ENCODE data around the gene MTIF3.

Gene MTIF3

GRCh38 chr13:27449936-27450828 lies at the start of gene MTIF3:
Gene MTIF3, minus strand, starts transcription at chr13:27450564. Its CDS starts 10,116 bp downstream, at chr13:27440448.
- peak within 1 kb of the TSS; percentile 88 for H2AFZ ChIP-seq (ENCODE audit: low read length, unreplicated experiment)
- peaks cover 25% of the 10 kb centered on the region for H3K79me2 ChIP-seq (ENCODE audit: control insufficient read depth, insufficient read depth, low read length, unreplicated experiment)
- H3K27ac ChIP-seq (ENCODE audit: low read depth, low read length): peak within 1 kb of the TSS; percentile 77
- H3K4me1 ChIP-seq (ENCODE audit: control insufficient read depth, insufficient read depth, low read length, unreplicated experiment): peaks cover 17% of the 10 kb centered on the region
- peak within 1 kb of the TSS; percentile 87 for H3K4me3 ChIP-seq (ENCODE audit: low read depth, low read length)
- no peaks in the 10 kb centered on the region for H3K36me3 ChIP-seq (ENCODE audit: insufficient read depth, low read length)
- no peaks in the 10 kb centered on the region for H3K27me3 ChIP-seq (ENCODE audit: insufficient read depth, low read length)

- no peaks in the 10 kb centered on the region for H3K79me2 ChIP-seq (ENCODE audit: control insufficient read depth, insufficient read depth, low read length, unreplicated experiment)
- H2AFZ ChIP-seq (ENCODE audit: low read length, unreplicated experiment): no peak overlapping the region
- no peak overlapping the region for H3K27ac ChIP-seq (ENCODE audit: low read depth, low read length)
- H3K4me3 ChIP-seq (ENCODE audit: low read depth, low read length): no peak overlapping the region
- no peaks in the 10 kb centered on the region for H3K36me3 ChIP-seq (ENCODE audit: insufficient read depth, low read length)
- H3K27me3 ChIP-seq (ENCODE audit: insufficient read depth, low read length): peaks cover 55% of the 10 kb centered on the region
- H3K4me1 ChIP-seq (ENCODE audit: control insufficient read depth, insufficient read depth, low read length, unreplicated experiment): no peaks in the 10 kb centered on the region
Measured at GRCh38 chr13:27497563-27498230, 47.3 kb upstream of the MTIF3 start.

GRCh38 chr13:27496536-27497273 lies 46.3 kb upstream of the MTIF3 start:
- Histone ChIP-seq H3K36me3 (ENCODE audit: insufficient read depth, low read length) (no peaks in the 10 kb centered on the region), H3K79me2 (ENCODE audit: control insufficient read depth, insufficient read depth, low read length, unreplicated experiment) (no peaks in the 10 kb centered on the region), H3K27me3 (ENCODE audit: insufficient read depth, low read length) (peaks cover 48% of the 10 kb centered on the region), H2AFZ (ENCODE audit: low read length, unreplicated experiment) (no peak overlapping the region), H3K27ac (ENCODE audit: low read depth, low read length) (no peak overlapping the region), H3K4me3 (ENCODE audit: low read depth, low read length) (no peak overlapping the region), H3K4me1 (ENCODE audit: control insufficient read depth, insufficient read depth, low read length, unreplicated experiment) (no peaks in the 10 kb centered on the region)

GRCh38 chr13:27496006-27496405 lies 45.6 kb upstream of the MTIF3 start:
- Histone ChIP-seq H3K27me3 (ENCODE audit: insufficient read depth, low read length) (peaks cover 42% of the 10 kb centered on the region), H3K4me3 (ENCODE audit: low read depth, low read length) (no peak overlapping the region), H3K79me2 (ENCODE audit: control insufficient read depth, insufficient read depth, low read length, unreplicated experiment) (no peaks in the 10 kb centered on the region), H3K36me3 (ENCODE audit: insufficient read depth, low read length) (no peaks in the 10 kb centered on the region), H3K4me1 (ENCODE audit: control insufficient read depth, insufficient read depth, low read length, unreplicated experiment) (no peaks in the 10 kb centered on the region), H2AFZ (ENCODE audit: low read length, unreplicated experiment) (no peak overlapping the region), H3K27ac (ENCODE audit: low read depth, low read length) (no peak overlapping the region)

- Histone ChIP-seq H3K79me2 (ENCODE audit: control insufficient read depth, insufficient read depth, low read length, unreplicated experiment) (no peaks in the 10 kb centered on the region), H3K27ac (ENCODE audit: low read depth, low read length) (no peak overlapping the region), H3K4me3 (ENCODE audit: low read depth, low read length) (no peak overlapping the region), H2AFZ (ENCODE audit: low read length, unreplicated experiment) (no peak overlapping the region), H3K27me3 (ENCODE audit: insufficient read depth, low read length) (peaks cover 38% of the 10 kb centered on the region), H3K4me1 (ENCODE audit: control insufficient read depth, insufficient read depth, low read length, unreplicated experiment) (no peaks in the 10 kb centered on the region), H3K36me3 (ENCODE audit: insufficient read depth, low read length) (no peaks in the 10 kb centered on the region)
Measured at GRCh38 chr13:27495551-27495950, 45.2 kb upstream of the MTIF3 start.

GRCh38 chr13:27493981-27494380 lies 43.6 kb upstream of the MTIF3 start:
- H3K4me1 ChIP-seq (ENCODE audit: control insufficient read depth, insufficient read depth, low read length, unreplicated experiment): no peaks in the 10 kb centered on the region
- no peaks in the 10 kb centered on the region for H3K79me2 ChIP-seq (ENCODE audit: control insufficient read depth, insufficient read depth, low read length, unreplicated experiment)
- H3K27ac ChIP-seq (ENCODE audit: low read depth, low read length): no peak overlapping the region
- H3K4me3 ChIP-seq (ENCODE audit: low read depth, low read length): no peak overlapping the region
- no peak overlapping the region for H2AFZ ChIP-seq (ENCODE audit: low read length, unreplicated experiment)
- no peaks in the 10 kb centered on the region for H3K36me3 ChIP-seq (ENCODE audit: insufficient read depth, low read length)
- peaks cover 42% of the 10 kb centered on the region for H3K27me3 ChIP-seq (ENCODE audit: insufficient read depth, low read length)

- Histone ChIP-seq H3K4me3 (ENCODE audit: low read depth, low read length) (no peak overlapping the region), H3K27ac (ENCODE audit: low read depth, low read length) (no peak overlapping the region), H3K27me3 (ENCODE audit: insufficient read depth, low read length) (peaks cover 19% of the 10 kb centered on the region), H2AFZ (ENCODE audit: low read length, unreplicated experiment) (no peak overlapping the region), H3K36me3 (ENCODE audit: insufficient read depth, low read length) (no peaks in the 10 kb centered on the region), H3K4me1 (ENCODE audit: control insufficient read depth, insufficient read depth, low read length, unreplicated experiment) (no peaks in the 10 kb centered on the region), H3K79me2 (ENCODE audit: control insufficient read depth, insufficient read depth, low read length, unreplicated experiment) (no peaks in the 10 kb centered on the region)
Measured at GRCh38 chr13:27489456-27489855, 39.1 kb upstream of the MTIF3 start.

GRCh38 chr13:27487776-27488175 lies 37.4 kb upstream of the MTIF3 start:
- Histone ChIP-seq H3K4me1 (ENCODE audit: control insufficient read depth, insufficient read depth, low read length, unreplicated experiment) (no peaks in the 10 kb centered on the region), H3K27me3 (ENCODE audit: insufficient read depth, low read length) (peaks cover 18% of the 10 kb centered on the region; the same call in 1 of the 2 replicates), H3K4me3 (ENCODE audit: low read depth, low read length) (no peak overlapping the region), H3K79me2 (ENCODE audit: control insufficient read depth, insufficient read depth, low read length, unreplicated experiment) (no peaks in the 10 kb centered on the region), H3K27ac (ENCODE audit: low read depth, low read length) (no peak overlapping the region), H2AFZ (ENCODE audit: low read length, unreplicated experiment) (no peak overlapping the region), H3K36me3 (ENCODE audit: insufficient read depth, low read length) (no peaks in the 10 kb centered on the region)

GRCh38 chr13:27483421-27483820 lies 33.1 kb upstream of the MTIF3 start:
- Histone ChIP-seq H3K27me3 (ENCODE audit: insufficient read depth, low read length) (peaks cover 21% of the 10 kb centered on the region; the same call in 1 of the 2 replicates), H3K36me3 (ENCODE audit: insufficient read depth, low read length) (no peaks in the 10 kb centered on the region), H3K79me2 (ENCODE audit: control insufficient read depth, insufficient read depth, low read length, unreplicated experiment) (no peaks in the 10 kb centered on the region), H2AFZ (ENCODE audit: low read length, unreplicated experiment) (no peak overlapping the region), H3K4me1 (ENCODE audit: control insufficient read depth, insufficient read depth, low read length, unreplicated experiment) (no peaks in the 10 kb centered on the region), H3K4me3 (ENCODE audit: low read depth, low read length) (no peak overlapping the region), H3K27ac (ENCODE audit: low read depth, low read length) (no peak overlapping the region)

GRCh38 chr13:27482983-27483382 lies 32.6 kb upstream of the MTIF3 start:
- H3K79me2 ChIP-seq (ENCODE audit: control insufficient read depth, insufficient read depth, low read length, unreplicated experiment): no peaks in the 10 kb centered on the region
- H3K4me3 ChIP-seq (ENCODE audit: low read depth, low read length): no peak overlapping the region
- H3K27ac ChIP-seq (ENCODE audit: low read depth, low read length): no peak overlapping the region
- no peak overlapping the region for H2AFZ ChIP-seq (ENCODE audit: low read length, unreplicated experiment)
- H3K27me3 ChIP-seq (ENCODE audit: insufficient read depth, low read length): peaks cover 21% of the 10 kb centered on the region; the same call in 1 of the 2 replicates
- H3K4me1 ChIP-seq (ENCODE audit: control insufficient read depth, insufficient read depth, low read length, unreplicated experiment): peaks cover 1% of the 10 kb centered on the region
- H3K36me3 ChIP-seq (ENCODE audit: insufficient read depth, low read length): no peaks in the 10 kb centered on the region
